OCI-LY7 (cell line): ENCODE measurements around the gene ALK.

Experiments
- CTCF ChIP-seq: fragments of 200-600 bp; sonication (generic); conservative IDR thresholded peaks from 2 replicates; pipeline ENCODE4 v1.5.1; 2014; ENCODE audit warnings: mild to moderate bottlenecking, antibody characterized with exemption, low read length, moderate library complexity, mixed read lengths
- EZH2phosphoT487 ChIP-seq: fragments of 200-600 bp; sonication (generic); IDR thresholded peaks from 2 replicates; pipeline ENCODE4 v1.6.1; 2018; ENCODE audit warnings: low read depth, borderline replicate concordance, mild to moderate bottlenecking, mixed run types, antibody characterized with exemption, low read length, moderate library complexity, mixed read lengths

DNA sequence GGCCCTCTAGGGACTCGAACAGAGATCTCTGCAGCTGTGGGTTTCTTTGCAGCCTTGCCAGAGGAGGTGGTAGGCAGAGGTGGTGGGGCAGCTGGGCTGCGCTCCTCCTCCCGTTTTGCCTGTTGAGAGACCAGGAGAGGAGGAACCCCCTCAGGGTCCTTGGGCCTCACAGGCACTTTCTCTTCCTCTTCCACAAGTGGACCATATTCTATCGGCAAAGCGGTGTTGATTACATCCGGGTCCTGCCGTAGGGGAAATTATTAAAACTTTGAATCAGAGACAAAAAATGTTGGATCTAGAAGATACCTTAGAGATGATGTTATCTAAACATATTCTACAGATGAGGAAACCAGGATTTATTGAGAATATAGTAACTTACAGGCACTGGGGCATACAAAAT, 727.7 kb downstream of the ALK start:
- no peak for TF ChIP-seq CTCF
- no peak for TF ChIP-seq EZH2phosphoT487
